ENCODE results near the gene PRPF8.
"Not testable (repeated sequence)": the region's sequence is repeated elsewhere in the genome, so short reads cannot be mapped to it uniquely, and the experiment has no call there.

The PRPF8 gene

DNA sequence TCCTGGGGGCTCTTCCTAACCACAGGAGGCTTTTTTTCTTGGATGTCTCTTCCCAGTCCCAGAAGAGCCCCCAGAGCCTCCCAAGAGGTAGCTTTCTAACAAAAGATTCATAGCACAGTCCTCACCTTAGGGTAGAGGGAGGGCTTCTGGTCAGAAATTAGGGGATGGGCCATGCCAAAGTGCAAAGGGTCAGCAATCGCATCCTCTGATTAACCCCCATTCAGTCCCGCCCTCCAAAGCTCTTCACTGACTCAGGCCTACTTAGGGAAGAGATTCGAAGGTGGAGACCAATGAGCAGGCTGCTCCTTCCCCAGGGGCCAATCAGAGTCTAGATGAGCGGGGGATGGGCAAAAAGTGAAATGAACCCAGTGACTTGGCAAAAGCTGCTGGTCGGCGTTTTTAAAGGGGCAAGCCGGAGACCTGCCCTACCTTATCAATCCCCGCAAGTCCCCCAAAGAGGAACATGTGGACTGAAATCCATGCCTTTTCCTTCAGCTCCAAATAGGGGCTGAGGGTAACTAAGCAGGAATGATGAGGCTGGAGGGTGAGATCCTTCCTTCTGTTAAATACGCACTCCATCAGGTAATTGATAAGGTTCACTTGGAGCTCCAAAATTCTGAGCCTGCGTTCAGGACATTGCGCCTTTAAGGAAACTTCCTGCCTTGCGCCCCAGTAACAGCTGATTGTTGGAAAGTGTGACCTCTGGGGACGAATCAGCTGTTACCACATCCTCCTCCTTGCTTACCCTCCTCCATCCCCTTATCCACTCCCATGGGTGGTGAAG is 32.4 kb upstream of the PRPF8 start:
- peak; percentile 53 to 95 (median 86) for DNase-seq

DNA sequence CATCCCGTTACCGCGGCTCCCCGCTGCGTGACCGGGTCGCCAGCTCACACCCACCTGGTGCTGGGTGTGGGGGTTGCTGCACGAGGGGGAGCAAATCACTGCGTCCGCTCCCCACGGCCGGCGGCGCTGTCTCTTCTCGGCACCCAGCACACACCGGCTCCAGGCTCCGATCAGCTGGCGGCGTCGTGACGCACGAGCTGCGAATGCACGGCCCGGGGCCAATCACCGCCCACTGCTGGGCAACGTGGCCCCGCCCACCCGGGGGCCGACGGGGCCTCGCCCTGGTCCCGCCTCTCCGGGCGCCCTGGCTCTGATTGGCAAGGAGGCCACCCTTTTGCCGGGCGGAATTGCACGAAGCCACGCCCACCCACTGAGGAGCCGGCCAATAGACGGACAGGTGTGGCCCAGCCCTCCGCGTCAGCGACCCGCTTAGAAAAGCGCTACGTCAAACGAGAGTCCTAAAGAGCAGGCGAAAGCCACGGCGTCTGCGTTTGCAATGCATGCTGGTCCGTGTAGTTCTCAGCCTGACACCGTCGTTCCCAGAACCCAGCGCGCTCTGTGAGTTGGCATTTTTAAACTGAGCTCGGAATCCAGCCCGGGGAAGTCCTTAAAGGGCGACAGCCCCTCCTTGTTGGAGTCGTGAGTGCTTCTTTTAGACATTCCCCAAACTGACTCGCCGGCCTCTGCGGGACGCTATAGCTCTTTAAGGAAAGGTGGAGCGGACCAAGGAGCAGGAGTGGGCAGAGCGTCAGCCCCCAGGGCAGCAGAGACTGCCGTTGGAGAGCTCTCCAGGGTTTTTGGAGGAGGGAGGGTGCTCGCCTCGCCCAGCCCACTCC is 31.6 kb upstream of the PRPF8 start:
- peak; percentile 53 to 100 (median 100) for DNase-seq

DNA sequence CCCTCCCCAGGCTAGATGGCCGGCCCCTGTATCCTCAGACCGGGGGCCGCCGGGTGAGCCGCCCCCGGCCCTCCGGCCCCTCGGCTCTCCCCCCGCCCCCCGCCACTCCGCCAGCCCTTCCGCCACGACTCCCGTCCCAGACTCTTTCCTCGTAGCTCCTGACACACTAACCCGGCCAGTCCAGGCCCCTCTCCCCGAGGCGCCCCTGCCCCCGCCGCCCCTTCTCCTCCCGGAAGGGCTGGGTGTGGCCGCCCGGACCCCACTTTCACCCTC is 31.1 kb upstream of the PRPF8 start:
- no peak for DNase-seq

DNA sequence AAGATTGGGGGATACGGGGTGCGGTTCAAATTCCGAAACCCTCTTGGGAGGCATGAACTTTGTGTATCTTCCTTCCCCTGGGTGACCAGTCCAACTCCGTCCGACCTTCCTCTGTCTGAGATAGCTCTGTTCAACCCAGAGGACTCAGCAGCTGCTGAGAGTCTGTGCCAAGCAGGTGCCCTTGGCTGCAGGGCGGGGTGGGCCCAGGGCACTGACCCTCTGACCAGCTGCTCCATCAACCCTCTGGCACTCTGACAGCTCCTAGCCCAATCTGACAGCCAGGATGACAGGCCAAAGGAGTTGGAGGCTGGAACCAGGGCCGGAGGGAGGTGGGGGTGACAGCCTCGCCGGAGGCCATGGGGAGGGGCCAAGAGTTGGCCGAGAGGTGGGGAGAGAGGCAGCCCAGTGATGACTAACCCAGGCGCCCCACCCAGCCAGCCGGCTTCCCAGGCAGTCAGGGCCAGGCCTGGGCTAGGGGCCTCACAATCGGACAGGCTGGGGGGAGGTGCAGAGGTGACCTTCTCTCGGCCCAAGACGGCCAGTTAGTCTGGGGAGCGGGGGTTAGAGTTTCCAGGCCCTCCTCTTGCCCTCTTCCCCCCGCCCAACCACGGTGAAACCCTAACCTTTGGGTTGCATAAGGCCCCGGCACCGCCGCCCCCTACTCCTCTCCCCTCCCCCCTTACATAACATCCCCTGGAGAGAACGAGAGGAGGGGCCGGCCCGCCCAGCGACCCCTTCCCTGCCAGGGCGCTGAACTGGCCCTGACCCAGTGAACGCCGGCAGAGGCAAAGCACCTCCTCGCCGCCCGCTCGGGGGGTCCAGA is 30.5 kb upstream of the PRPF8 start:
- peak in 20 of 56 donors; percentile 17 to 79 (median 42) for DNase-seq

DNA sequence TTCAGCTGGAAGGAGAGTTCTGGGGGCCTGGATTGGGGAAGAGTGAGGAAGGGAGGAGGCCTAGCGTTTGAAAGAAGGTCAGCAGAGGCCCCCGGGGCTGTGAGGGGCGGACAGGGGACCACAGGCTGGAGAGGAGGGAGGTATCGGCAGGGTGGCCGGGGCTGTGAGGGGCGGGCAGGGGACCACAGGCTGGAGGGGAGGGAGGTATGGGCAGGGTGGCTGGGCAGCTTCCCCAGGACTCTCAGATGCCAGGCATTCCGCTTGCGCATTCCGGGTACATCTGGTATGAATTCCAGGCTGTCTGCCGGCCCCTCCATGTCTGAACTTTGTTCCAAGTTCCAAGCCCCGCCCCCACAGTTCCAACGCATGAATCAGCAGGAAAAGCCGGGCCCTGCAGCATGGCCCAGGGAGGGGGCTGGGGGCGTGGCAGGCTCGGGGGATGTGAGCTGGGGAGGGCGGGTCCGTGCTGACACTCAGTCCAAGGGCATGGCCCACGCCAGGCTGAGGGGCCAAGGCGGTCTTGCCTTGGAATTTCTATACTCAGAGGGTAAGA is 29.8 kb upstream of the PRPF8 start:
- DNase-seq, result peak in 49 of 56 donors; percentile 11 to 84 (median 61)

DNA sequence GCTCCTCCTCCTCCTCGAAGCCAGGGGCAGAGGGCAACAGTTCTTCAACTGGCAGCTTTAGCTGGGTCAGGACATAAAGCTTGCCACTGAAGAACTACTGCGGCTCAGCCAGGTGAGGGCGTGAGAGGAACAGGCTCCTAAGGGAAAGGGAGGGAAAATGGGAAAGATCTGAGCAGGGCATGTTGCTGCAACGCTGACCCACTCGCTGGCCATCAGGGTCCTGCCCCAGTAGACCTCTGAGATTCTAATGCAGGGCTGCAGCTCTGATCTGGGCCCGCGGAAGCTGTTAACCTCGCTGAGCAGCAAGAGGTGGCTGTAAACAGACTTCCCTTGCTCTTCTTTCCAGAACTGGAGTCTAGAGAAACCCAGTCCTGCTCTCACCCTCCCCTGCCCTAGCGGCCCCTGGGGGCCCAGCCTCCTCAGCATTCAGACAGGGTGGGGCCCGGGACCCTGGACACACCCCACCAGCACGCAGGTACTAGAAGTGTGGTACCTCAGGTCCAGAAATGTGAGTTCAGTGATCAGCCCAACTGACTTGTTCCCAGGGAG is 29.3 kb upstream of the PRPF8 start:
- DNase-seq, result no peak

DNA sequence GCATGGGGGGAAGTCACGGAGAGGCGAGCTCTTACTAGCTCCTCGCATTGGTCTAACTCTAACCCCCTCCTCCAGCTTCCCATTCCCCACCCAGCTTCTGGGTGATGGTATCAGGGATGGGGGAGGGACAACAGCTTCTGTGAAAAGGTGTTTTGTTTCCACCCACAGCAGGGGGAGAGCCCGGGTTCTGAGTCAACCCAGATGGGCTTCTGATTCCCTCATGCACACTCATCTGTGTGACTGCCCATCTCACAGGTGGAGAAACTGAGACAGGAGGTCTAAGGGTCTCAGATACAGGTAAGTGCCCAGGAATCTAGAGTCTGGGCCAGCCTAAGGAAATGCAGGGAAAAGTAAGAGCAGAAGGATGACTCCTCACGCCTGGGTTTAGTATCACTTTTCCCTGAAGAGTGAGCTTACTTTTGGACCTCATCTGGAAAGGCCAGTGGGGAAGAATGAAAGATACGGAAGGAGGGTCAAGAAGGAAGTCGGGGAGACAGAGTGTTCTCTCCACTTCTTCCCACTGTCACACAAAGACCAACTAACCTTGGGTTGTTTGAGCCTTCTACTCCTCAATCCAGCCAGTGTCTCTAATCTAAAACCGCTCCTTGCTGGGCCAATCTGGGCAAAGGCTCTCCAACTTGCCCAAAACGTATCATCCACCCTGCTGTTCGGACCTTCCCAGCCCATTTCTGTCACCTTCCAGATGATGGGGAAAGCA is 28.7 kb upstream of the PRPF8 start:
- DNase-seq, result no peak

DNA sequence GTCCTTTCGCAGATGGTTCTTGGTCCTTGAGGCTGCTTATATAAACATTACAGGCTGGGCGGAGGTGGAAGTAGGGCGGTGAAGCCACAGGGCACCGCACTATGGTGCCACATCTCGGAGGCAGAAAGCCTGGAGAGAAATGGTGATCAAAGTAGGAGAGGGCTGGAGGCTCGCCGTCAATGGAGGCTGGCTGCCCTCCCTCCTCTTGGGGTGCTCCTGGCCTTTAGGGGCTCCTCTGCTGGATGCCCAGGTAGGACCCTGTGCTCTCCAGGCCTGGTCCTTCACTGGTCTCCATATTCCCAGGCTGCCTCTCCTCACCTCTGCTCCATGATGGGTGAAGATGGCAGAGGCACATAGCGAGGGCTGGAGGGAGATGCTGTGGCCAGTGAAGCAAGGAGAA is 27.6 kb upstream of the PRPF8 start:
- no peak for DNase-seq

DNA sequence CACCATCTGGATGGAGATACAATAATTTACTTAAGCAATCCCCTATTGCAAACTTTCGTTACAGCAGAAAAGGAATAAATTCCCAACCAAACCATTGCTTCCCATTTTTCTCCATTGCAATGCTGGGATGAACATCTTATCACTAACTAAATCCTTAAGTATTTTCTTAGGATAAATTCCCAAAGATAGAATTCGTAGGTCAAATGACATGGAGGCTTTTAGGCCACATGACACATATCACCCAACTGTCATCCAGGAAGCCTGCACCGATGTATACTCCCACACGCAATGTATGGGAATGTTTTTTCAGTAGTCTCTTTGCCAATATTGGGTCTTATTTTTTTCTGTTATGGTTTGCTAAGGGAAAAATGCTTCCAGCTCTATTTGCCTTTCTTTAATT is 27.1 kb upstream of the PRPF8 start:
- no peak for DNase-seq

DNA sequence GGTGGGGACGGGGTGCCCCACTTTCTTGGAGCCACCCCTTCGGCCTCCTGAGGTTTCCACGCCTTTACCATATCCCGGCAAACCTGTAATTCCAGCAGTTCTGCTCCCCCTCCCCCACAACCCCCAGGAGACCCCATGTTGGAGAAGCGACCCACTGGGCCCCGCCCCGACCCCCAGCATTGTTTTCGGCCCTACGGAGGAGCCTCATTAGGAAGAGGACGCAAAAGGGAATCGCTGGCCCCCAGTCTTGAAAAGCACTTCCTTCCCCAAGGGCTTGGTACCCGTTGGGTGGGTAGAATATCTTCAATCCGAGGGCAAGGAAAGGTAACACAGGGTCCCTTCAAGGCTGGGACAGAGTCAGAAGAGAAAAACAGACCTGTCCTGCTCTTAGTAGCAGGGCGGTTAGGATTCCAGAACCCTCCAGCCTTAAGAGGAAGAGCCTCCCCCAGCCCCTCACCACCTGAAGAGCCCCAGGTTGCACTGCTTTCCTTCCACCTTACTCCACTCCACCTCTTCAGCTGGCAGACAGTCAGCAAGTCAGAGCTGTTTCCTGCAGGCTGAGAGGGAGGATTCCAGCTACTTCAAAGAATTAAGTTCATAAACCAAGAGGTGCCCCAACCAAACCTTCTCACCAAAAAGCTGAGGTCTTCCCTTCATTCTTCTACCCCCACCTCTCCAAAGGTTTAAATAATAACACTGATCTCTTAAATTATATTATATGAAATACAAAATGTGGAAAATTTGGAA is 26.3 kb upstream of the PRPF8 start:
- DNase-seq, result no peak

DNA sequence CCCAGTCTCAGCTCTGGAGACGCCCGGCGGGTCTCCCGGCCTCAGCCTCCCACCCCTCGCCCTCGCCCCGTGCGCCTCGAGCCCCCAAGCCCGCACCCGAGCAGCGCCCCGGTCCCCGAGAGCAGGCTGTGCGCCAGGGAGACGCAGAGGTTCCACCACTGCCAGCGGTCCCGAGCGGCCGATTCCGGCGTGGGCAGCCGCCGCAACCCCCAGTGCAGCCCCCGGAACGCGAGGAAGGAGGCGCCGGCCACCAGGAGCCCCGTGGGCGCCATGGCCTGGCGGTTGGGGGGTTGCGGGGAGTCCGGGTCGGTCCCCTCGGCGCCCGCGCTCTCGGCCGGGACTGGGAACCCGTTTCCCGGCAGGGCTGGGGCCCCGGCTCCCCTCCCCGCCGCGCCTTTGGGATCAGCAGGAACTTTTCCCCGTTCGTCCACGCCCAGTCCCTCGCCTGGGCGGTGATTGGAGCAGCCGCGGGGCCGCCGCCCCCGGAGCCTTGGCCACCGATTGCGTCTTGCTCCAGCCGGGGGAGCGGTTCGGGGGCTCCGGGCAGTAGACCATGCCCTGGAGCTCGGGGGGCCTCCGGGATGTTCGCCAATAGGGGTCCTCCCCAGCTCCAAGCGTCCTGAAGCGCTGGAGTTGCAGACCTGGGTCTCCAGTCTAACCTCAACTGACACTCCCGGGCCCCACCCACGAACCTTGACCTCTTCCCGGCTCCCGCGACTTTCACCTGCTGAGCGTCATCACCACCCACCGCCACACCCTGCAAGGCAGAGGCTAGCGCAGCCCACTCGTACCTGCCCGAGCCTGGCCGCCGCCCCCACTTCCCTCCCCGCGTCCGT is 25.5 kb upstream of the PRPF8 start, which contains the start of gene TLCD2:
TLCD2 (minus strand) TSS at position 407 of the 836 bp plus-strand sequence; CDS start at position 272, 135 bp downstream.
- DNase-seq, result peak in 7 of 56 donors; percentile 17 to 49 (median 22)

DNA sequence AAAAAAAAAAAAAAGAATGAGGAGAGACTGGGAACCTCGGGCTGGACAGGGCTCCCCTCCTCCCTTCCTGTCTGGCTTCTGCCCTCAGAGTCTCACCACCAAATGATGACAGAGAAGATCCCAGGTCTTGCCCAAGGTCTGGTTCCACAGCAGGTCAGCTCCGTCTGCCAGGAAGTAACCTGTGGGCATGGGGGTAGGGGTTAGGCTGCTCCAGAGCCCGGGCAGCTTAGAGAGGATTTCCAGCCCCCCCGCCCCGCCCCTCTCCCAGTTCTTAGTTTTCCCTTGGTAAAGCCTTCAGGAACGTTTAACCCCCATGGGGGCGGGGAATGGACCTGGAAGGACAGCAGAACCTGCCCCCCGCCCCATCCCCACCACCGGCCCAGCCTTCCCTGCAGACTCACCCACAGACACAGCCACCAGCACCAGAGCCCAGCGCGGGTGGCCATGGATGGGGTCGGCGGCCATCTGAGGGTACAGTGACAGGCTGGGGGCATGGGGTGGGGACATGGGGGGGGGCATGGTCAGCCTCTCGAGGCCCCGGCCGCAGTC is 24.8 kb upstream of the PRPF8 start:
- DNase-seq, result no peak

DNA sequence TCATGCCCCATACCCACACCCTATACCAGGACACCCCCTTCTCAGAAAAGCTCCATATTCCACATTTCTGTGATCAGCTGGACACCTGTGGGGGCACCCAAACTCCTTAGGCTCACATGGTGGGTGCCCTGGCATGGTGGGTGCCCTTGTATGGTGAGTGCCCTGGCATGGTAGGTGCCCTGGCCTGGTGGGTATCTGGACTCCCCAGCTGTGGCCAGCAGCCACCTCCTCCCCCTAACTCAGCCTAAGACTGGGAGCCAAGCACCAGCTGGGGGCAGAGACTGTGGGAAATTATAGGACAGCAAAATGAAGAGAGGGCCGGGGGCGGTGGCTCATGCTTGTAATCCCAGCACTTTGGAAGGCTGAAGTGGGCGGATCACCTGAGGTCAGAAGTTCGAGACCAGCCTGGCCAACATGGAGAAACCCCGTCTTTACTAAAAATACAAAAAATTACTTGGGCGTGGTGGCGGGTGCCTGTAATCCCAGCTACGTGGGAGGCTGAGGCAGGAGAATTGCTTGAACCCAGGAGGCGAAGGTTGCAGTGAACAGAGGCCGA is 24.2 kb upstream of the PRPF8 start:
- not testable (repeated sequence) for DNase-seq

DNA sequence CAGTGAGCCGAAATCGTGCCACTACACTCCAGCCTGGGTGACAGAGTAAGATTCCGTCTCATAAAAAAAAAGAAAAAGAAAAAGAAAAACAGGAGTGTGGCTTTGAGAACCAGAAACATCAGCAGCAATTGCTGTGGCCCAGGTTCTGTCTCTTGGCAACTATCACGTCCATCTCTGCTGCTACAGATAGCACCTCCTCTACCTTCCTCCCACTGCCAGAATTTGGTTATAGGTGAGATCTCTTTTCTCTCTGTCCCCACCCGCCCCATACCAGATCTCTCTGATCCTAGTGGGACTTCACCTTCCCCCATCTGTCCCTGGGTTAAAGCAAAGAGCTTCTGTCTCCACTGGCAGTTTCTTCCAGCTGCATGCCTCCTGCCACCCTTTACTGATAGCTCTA is 22.4 kb upstream of the PRPF8 start:
- no peak for DNase-seq

DNA sequence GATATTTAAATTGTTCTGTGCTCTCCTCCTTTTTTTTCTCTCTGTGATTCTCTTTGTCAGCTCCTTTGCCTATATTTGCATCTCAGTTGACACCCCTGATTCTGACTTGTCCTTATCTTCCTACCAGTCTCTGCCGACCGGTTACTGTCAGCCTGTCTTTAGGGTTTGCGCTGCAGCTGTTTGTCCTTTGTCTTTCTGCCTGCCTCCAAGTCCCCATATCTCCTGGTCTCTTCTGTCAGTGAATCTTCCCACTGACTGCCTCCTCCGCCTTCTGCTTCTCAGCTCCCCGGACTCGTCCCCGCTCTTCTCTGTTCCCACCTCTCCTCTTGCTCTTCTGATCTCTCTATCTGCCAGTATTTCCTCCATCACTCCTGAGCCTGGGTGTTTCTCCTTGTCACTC is 20.3 kb upstream of the PRPF8 start:
- DNase-seq, result no peak

DNA sequence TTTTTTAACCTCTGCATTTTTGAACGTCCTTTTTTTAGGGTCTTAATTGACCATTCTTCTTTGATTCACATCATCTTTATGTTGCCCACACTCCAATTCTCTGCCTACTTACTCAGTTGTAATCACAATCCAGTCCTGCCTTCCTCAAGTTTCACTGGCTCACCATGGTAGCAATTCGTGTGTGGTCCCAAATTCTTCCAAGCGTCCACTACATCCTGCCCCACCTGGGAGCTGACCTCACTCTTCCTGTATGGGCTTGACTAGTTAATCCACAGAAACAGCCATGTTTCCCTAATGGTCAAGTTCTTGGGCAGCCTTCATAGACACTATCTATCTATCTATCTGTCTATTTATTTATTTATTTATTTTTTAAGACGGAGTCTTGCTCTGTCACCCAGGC is 18.4 kb upstream of the PRPF8 start:
- DNase-seq, result no peak

DNA sequence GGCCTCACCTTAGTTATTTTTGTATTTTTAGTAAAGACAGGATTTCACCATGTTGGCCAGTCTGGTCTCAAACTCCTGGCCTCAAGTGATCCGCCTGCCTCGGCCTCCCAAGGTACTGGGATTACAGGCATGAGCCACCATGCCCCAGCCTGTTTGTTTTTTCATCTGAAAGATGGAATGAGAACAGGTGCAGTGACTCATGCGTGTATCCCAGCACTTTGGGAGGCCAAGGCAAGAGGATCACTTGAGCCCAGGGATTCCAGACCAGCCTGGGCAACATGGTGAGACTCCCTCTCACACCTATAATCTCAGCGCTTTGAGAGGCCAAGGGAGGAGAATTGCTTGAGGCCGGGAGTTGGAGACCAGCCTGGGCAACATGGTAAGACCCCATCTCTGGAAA is 15.2 kb upstream of the PRPF8 start:
- DNase-seq, result not testable (repeated sequence)

DNA sequence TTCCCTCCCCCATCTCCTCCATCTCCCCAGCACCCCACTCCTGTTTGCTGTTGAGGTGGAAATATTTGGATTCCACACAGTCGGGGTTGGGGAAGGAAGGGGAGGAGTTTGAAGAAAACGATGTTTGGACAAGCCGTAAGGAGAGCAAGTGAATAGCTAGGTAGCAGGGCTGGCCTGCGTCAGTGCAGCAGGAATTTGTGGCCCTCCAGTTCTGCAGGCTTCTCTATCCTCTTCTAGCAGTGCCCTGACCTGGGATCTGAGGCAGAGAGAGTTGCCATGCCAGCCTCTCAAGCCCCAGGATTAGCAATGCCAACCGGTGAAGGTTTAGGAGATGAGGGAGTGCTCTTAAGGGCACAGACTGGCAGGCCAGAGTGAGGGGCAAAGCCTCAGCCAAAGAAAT is 13.0 kb upstream of the PRPF8 start:
- no peak for DNase-seq
